B cell (primary cell): ENCODE results near the gene EPHB1. TPM values are rescaled to one million over a fixed set of nuclear protein-coding genes. Genes with fewer than 3 reads are reported as not detected.

Experiments
- ATAC-seq: fragments of 200-7000 bp; cut with Tn5 transposase; one replicate; pipeline ENCODE4 v1.10.0; 2021; ENCODE audit warnings: low read depth, mild to moderate bottlenecking, moderate number of reproducible peaks, moderate library complexity
- CTCF ChIA-PET: fragments of 350-600 bp; sonication (Branson Sonifier 250); formaldehyde crosslinking; loops from one replicate; lab custom pipeline; 2021; ENCODE audit warnings: antibody characterized with exemption, inconsistent platforms; lab: Charles Lee
- POLR2A ChIA-PET: fragments of 350-600 bp; sonication (Branson Sonifier 250); formaldehyde crosslinking; loops from one replicate; lab custom pipeline; 2021; ENCODE audit warnings: antibody characterized with exemption; lab: Charles Lee
- DNase-seq: peaks from one replicate; pipeline ENCODE4 v3.0.0; 2013
- H2AFZ ChIP-seq: 2 replicates; pipeline ENCODE4 v1.6.1; 2012; ENCODE audit warnings: mild to moderate bottlenecking, low read depth, low read length; ENCODE audit not compliant: insufficient read depth, poor library complexity, severe bottlenecking
- H3K27ac ChIP-seq, 2 donors: 1 replicate in 1 of 2; 2 replicates in 1 of 2; pipeline ENCODE4 v1.5.1; 2012 to 2013; ENCODE audit warnings: low read length in 2 of 2, mild to moderate bottlenecking in 2 of 2, moderate library complexity in 1 of 2
- H3K27me3 ChIP-seq, 4 experiments: fragments of 200-600 bp in 1 of 4; sonication (generic) in 1 of 4; replicated peaks in 1 of 4; 1 replicate in 2 of 4; 2 replicates in 2 of 4; pipeline versions ENCODE4 v1.6.1 to v1.7.0; 2013 to 2016; ENCODE audit warnings: low read length in 3 of 4, mild to moderate bottlenecking in 2 of 4, mixed read lengths in 1 of 4, moderate library complexity in 1 of 4; ENCODE audit not compliant: insufficient read depth in 4 of 4, control insufficient read depth in 3 of 4; ENCODE audit errors: control extremely low read depth in 1 of 4
- H3K36me3 ChIP-seq, 2 experiments: replicated peaks in 1 of 2; 1 replicate in 1 of 2; 2 replicates in 1 of 2; pipeline versions ENCODE4 v1.6.1 to v1.7.1; 2013; ENCODE audit warnings: low read length in 1 of 2; ENCODE audit not compliant: insufficient read depth in 2 of 2, control insufficient read depth in 1 of 2; ENCODE audit errors: control extremely low read depth in 1 of 2, extremely low read depth in 1 of 2
- H3K4me1 ChIP-seq, 2 donors: fragments of 200-600 bp in 1 of 2; sonication (generic) in 1 of 2; 1 replicate in 1 of 2; 2 replicates in 1 of 2; pipeline versions ENCODE4 v1.5.1 to v1.6.1; 2013 to 2017; ENCODE audit warnings: low read length in 2 of 2; ENCODE audit not compliant: control insufficient read depth in 2 of 2, insufficient read depth in 2 of 2
- H3K4me2 ChIP-seq: replicated peaks from 2 replicates; pipeline ENCODE3; 2012; ENCODE audit warnings: mild to moderate bottlenecking, low read depth, low read length; ENCODE audit not compliant: poor library complexity, severe bottlenecking
- H3K4me3 ChIP-seq, 5 experiments: fragments of 200-600 bp in 1 of 5; sonication (generic) in 1 of 5; 1 replicate in 3 of 5; 2 replicates in 2 of 5; pipeline versions ENCODE4 v1.5.1 to v1.7.0; 2011 to 2016; ENCODE audit warnings: low read length in 4 of 5, mild to moderate bottlenecking in 4 of 5, low read depth in 2 of 5, control low read depth in 1 of 5, moderate library complexity in 1 of 5; ENCODE audit not compliant: insufficient read depth in 1 of 5; ENCODE audit errors: control extremely low read depth in 1 of 5, extremely low read depth in 1 of 5
- H3K79me2 ChIP-seq: fragments of 200-600 bp; sonication (generic); one replicate; pipeline ENCODE4 v1.6.0; 2016; ENCODE audit warnings: low read length; ENCODE audit not compliant: control insufficient read depth, insufficient read depth
- H3K9ac ChIP-seq: fragments of 200-600 bp; sonication (generic); 2 replicates; pipeline ENCODE4 v1.6.1; 2017; ENCODE audit warnings: mild to moderate bottlenecking, low read length, moderate library complexity
- H3K9me3 ChIP-seq, 3 donors: one replicate each; pipeline versions ENCODE4 v1.6.1 to v1.7.1; 2013; ENCODE audit warnings: low read length in 2 of 3; ENCODE audit not compliant: control insufficient read depth in 2 of 3, insufficient read depth in 1 of 3; ENCODE audit errors: control extremely low read depth in 1 of 3
- H4K20me1 ChIP-seq: 2 replicates; pipeline ENCODE4 v1.6.0; 2012; ENCODE audit warnings: mild to moderate bottlenecking, low read length; ENCODE audit not compliant: insufficient read depth, control insufficient read depth, poor library complexity, severe bottlenecking
- H3K27ac Mint-ChIP-seq: one replicate; pipeline ENCODE4 v1.8.0; 2021; ENCODE audit warnings: mixed read lengths
- H3K27me3 Mint-ChIP-seq: one replicate; pipeline ENCODE4 v1.8.0; 2021; ENCODE audit warnings: mixed read lengths
- H3K4me1 Mint-ChIP-seq: one replicate; pipeline ENCODE4 v1.8.0; 2021; ENCODE audit warnings: mixed read lengths
- H3K4me3 Mint-ChIP-seq: one replicate; pipeline ENCODE4 v1.8.0; 2021; ENCODE audit warnings: mixed read lengths
- H3K9me3 Mint-ChIP-seq: one replicate; pipeline ENCODE4 v1.8.0; 2022; ENCODE audit warnings: mixed read lengths; ENCODE audit not compliant: insufficient read depth
- EZH2 ChIP-seq: IDR thresholded peaks from 2 replicates; pipeline ENCODE4 v1.6.1; 2012; ENCODE audit warnings: borderline replicate concordance, low read depth, mild to moderate bottlenecking, moderate library complexity, low read length; ENCODE audit not compliant: insufficient read depth, poor library complexity, severe bottlenecking
- WGBS: methylation state at CpG from one replicate; pipeline ENCODE4 v1.1.5; 2013; ENCODE audit warnings: missing lambda C conversion rate; ENCODE audit not compliant: insufficient coverage; 5-methylcytosine and 5-hydroxymethylcytosine counted together
- intact Hi-C: fragments of 100-400 bp; cut with micrococcal nuclease; formaldehyde crosslinking; loops from one replicate; pipeline ENCODE4 v1.10.0; 2022
- polyA plus RNA-seq: library from polyadenylated mRNA; depleted of rRNA; stranded (reverse); fragments of >200 nt; gene quantifications from 2 replicates; pipeline ENCODE4 v1.2.3, GENCODE V29; 2012
- total RNA-seq, 2 donors: library from RNA; stranded (reverse); fragments of 120-200 nt in 1 of 2; gene quantifications; 1 replicate in 1 of 2; 2 replicates in 1 of 2; pipeline versions ENCODE4 v1.2.3 to v1.2.4, GENCODE V29; 2013 to 2022
- TF ChIP-seq, protein P1 (sequence below): fragments of 200-600 bp; IDR thresholded peaks from one replicate; pipeline ENCODE4 v1.8.0; 2022; ENCODE audit warnings: antibody characterized with exemption, mild to moderate bottlenecking

EPHB1 gene
- total and polyA plus RNA-seq, 2 donors (not counting 1 experiment from before 2014, with no cell fraction given), result 0.01 TPM; not detected in 1

GRCh38 chr3:135239615-135239884 lies 444.5 kb downstream of the EPHB1 start:
- H3K4me2 ChIP-seq, result no peak overlapping the region
- H3K4me1 ChIP-seq, result no peaks in the 10 kb centered on the region
- TF ChIP-seq EZH2, result no peak
- TF ChIP-seq, protein P1, sequence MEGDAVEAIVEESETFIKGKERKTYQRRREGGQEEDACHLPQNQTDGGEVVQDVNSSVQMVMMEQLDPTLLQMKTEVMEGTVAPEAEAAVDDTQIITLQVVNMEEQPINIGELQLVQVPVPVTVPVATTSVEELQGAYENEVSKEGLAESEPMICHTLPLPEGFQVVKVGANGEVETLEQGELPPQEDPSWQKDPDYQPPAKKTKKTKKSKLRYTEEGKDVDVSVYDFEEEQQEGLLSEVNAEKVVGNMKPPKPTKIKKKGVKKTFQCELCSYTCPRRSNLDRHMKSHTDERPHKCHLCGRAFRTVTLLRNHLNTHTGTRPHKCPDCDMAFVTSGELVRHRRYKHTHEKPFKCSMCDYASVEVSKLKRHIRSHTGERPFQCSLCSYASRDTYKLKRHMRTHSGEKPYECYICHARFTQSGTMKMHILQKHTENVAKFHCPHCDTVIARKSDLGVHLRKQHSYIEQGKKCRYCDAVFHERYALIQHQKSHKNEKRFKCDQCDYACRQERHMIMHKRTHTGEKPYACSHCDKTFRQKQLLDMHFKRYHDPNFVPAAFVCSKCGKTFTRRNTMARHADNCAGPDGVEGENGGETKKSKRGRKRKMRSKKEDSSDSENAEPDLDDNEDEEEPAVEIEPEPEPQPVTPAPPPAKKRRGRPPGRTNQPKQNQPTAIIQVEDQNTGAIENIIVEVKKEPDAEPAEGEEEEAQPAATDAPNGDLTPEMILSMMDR, result no peak
- WGBS, result no CpG with 5 or more reads among the region's 1 CpG
- ChIA-PET CTCF (no interaction called here), POLR2A (no interaction called here)
- H3K9ac ChIP-seq, result no peak overlapping the region
- no peaks in the 10 kb centered on the region for H3K9me3 ChIP-seq
- DNase-seq, result no peak
- H3K27ac ChIP-seq, result no peak overlapping the region
- ATAC-seq, result no peak
- Mint-ChIP-seq H3K27me3 (no peaks in the 10 kb centered on the region), H3K4me1 (no peaks in the 10 kb centered on the region), H3K4me3 (no peak overlapping the region), H3K9me3 (no peaks in the 10 kb centered on the region), H3K27ac (no peak overlapping the region)
- H3K4me3 ChIP-seq, result no peak overlapping the region
- no peaks in the 10 kb centered on the region for H4K20me1 ChIP-seq
- H3K27me3 ChIP-seq, result no peaks in the 10 kb centered on the region
- H3K36me3 ChIP-seq, result no peaks in the 10 kb centered on the region
- intact Hi-C loops, result no loop called here
- H3K79me2 ChIP-seq, result no peaks in the 10 kb centered on the region
- H2AFZ ChIP-seq, result no peak overlapping the region

DNA sequence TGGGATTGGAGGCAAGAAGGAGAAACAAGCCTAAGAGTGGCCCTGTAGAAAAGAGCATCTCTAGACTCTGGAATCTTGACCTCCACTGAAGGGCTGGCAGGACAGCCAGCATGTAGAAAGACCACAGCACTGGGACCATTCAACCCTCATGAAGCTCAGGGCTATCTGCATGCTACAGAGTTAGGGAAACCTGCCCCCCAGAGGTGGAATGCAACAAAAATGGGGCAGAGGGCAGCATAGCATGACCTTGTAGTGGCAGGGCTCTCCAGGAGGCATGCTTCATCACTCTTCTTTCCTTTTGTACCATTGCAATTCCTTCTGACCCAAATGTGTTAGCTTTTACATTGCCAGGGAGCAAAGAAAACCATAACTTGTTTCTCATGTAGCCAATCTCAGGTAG lies 445.4 kb downstream of the EPHB1 start:
- no peak overlapping the region for H2AFZ ChIP-seq
- Mint-ChIP-seq H3K4me1 (no peaks in the 10 kb centered on the region), H3K9me3 (no peaks in the 10 kb centered on the region), H3K4me3 (no peak overlapping the region), H3K27me3 (no peaks in the 10 kb centered on the region), H3K27ac (no peak overlapping the region)
- no peaks in the 10 kb centered on the region for H3K79me2 ChIP-seq
- intact Hi-C loops, result no loop called here
- no peaks in the 10 kb centered on the region for H3K27me3 ChIP-seq
- no peak for DNase-seq
- no peak overlapping the region for H3K9ac ChIP-seq
- H3K27ac ChIP-seq, result no peak overlapping the region
- H4K20me1 ChIP-seq, result no peaks in the 10 kb centered on the region
- POLR2A ChIA-PET, result no interaction called here
- ATAC-seq, result no peak
- TF ChIP-seq, protein P1, result no peak
- TF ChIP-seq EZH2, result no peak
- H3K36me3 ChIP-seq, result no peaks in the 10 kb centered on the region
- CTCF ChIA-PET, result interaction anchor here (0.6 kb wide), 1 partner anchor 1017 kb away, joined by 3 read pairs; no protein-coding TSS in a partner anchor
- H3K4me2 ChIP-seq, result no peak overlapping the region
- H3K4me1 ChIP-seq, result no peaks in the 10 kb centered on the region
- H3K9me3 ChIP-seq, result no peaks in the 10 kb centered on the region
- H3K4me3 ChIP-seq, result no peak overlapping the region
